Osteocyte (in vitro differentiated cells): ENCODE results near the gene SATB2. TPM values are rescaled to one million over a fixed set of nuclear protein-coding genes. Genes with fewer than 3 reads are reported as not detected.
A peak's percentile ranks its signal among the peaks of the same experiment; 100 is the strongest.

Source experiments
- DNase-seq: peaks from one replicate; pipeline ENCODE4 v3.0.0; 2021; ENCODE audit warnings: mixed read lengths; ENCODE audit not compliant: unreplicated experiment; ENCODE audit errors: extremely low spot score
- H3K27ac Mint-ChIP-seq: one replicate; pipeline ENCODE4 v1.8.0; 2021; ENCODE audit warnings: mild to moderate bottlenecking, mixed read lengths; ENCODE audit not compliant: unreplicated experiment
- H3K27me3 Mint-ChIP-seq: one replicate; pipeline ENCODE4 v1.8.0; 2021; ENCODE audit warnings: mixed read lengths; ENCODE audit not compliant: unreplicated experiment
- H3K36me3 Mint-ChIP-seq: one replicate; pipeline ENCODE4 v1.8.0; 2021; ENCODE audit warnings: mixed read lengths; ENCODE audit not compliant: unreplicated experiment
- H3K4me1 Mint-ChIP-seq: one replicate; pipeline ENCODE4 v1.8.0; 2021; ENCODE audit warnings: mixed read lengths; ENCODE audit not compliant: unreplicated experiment
- H3K4me3 Mint-ChIP-seq: one replicate; pipeline ENCODE4 v1.8.0; 2021; ENCODE audit warnings: mild to moderate bottlenecking, moderate library complexity, mixed read lengths; ENCODE audit not compliant: unreplicated experiment
- H3K9me3 Mint-ChIP-seq: one replicate; pipeline ENCODE4 v1.8.0; 2021; ENCODE audit warnings: mixed read lengths; ENCODE audit not compliant: unreplicated experiment
- CTCF ChIP-seq: fragments of 200-600 bp; sonication (generic); IDR thresholded peaks from 2 replicates; pipeline ENCODE4 v1.5.0; 2021; ENCODE audit warnings: antibody characterized with exemption, mild to moderate bottlenecking, moderate library complexity
- total RNA-seq: library from RNA; stranded (reverse); gene quantifications from 2 replicates; pipeline ENCODE4 v1.2.1, GENCODE V29; 2021

SATB2 gene
- total RNA-seq, 1 donor from 2014 or later = 11.6 TPM

GRCh38 chr2:199443589-199444130 is 14.1 kb downstream of the SATB2 start:
- H3K27me3 Mint-ChIP-seq = no peaks in the 10 kb centered on the region
- DNase-seq = no peak
- TF ChIP-seq CTCF = no peak
- peaks cover 20% of the 10 kb centered on the region for H3K4me1 Mint-ChIP-seq
- H3K36me3 Mint-ChIP-seq = peaks cover 3% of the 10 kb centered on the region
- H3K9me3 Mint-ChIP-seq = no peaks in the 10 kb centered on the region
- H3K4me3 Mint-ChIP-seq = no peak overlapping the region
- H3K27ac Mint-ChIP-seq = peak overlapping the region; percentile 42

- Mint-ChIP-seq H3K4me3 (no peak overlapping the region), H3K27ac (no peak overlapping the region), H3K27me3 (no peaks in the 10 kb centered on the region), H3K4me1 (peaks cover 20% of the 10 kb centered on the region), H3K36me3 (peaks cover 3% of the 10 kb centered on the region), H3K9me3 (no peaks in the 10 kb centered on the region)
- DNase-seq = peak; percentile 60
- no peak for TF ChIP-seq CTCF
Measured at GRCh38 chr2:199442173-199442572, 15.6 kb downstream of the SATB2 start.

GRCh38 chr2:199441759-199442158 is 16.0 kb downstream of the SATB2 start:
- no peak for TF ChIP-seq CTCF
- no peak for DNase-seq
- Mint-ChIP-seq H3K27ac (no peak overlapping the region), H3K36me3 (peaks cover 3% of the 10 kb centered on the region), H3K4me3 (no peak overlapping the region), H3K4me1 (peaks cover 20% of the 10 kb centered on the region), H3K9me3 (no peaks in the 10 kb centered on the region), H3K27me3 (no peaks in the 10 kb centered on the region)

- no peak for DNase-seq
- Mint-ChIP-seq H3K27me3 (no peaks in the 10 kb centered on the region), H3K4me1 (peaks cover 20% of the 10 kb centered on the region), H3K4me3 (no peak overlapping the region), H3K27ac (no peak overlapping the region), H3K36me3 (peaks cover 3% of the 10 kb centered on the region), H3K9me3 (no peaks in the 10 kb centered on the region)
- TF ChIP-seq CTCF = no peak
Measured at GRCh38 chr2:199440118-199440517, 17.6 kb downstream of the SATB2 start.

- H3K27me3 Mint-ChIP-seq = no peaks in the 10 kb centered on the region
- peaks cover 3% of the 10 kb centered on the region for H3K36me3 Mint-ChIP-seq
- H3K27ac Mint-ChIP-seq = no peak overlapping the region
- H3K9me3 Mint-ChIP-seq = no peaks in the 10 kb centered on the region
- DNase-seq = no peak
- H3K4me1 Mint-ChIP-seq = peaks cover 15% of the 10 kb centered on the region
- TF ChIP-seq CTCF = no peak
- no peak overlapping the region for H3K4me3 Mint-ChIP-seq
Measured at GRCh38 chr2:199439542-199439941, 18.2 kb downstream of the SATB2 start.
